ENCODE results near the gene CDH23.

- TF ChIP-seq, protein P1, sequence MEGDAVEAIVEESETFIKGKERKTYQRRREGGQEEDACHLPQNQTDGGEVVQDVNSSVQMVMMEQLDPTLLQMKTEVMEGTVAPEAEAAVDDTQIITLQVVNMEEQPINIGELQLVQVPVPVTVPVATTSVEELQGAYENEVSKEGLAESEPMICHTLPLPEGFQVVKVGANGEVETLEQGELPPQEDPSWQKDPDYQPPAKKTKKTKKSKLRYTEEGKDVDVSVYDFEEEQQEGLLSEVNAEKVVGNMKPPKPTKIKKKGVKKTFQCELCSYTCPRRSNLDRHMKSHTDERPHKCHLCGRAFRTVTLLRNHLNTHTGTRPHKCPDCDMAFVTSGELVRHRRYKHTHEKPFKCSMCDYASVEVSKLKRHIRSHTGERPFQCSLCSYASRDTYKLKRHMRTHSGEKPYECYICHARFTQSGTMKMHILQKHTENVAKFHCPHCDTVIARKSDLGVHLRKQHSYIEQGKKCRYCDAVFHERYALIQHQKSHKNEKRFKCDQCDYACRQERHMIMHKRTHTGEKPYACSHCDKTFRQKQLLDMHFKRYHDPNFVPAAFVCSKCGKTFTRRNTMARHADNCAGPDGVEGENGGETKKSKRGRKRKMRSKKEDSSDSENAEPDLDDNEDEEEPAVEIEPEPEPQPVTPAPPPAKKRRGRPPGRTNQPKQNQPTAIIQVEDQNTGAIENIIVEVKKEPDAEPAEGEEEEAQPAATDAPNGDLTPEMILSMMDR (IDR thresholded peaks at IDR 0.05): no peak
- TF ChIP-seq ZFX (IDR thresholded peaks at IDR 0.05; ENCODE audit: borderline replicate concordance): no peak
Measured at GRCh38 chr10:71825217-71825616, 428.5 kb downstream of the CDH23 start.

Measured in 22Rv1 (cell line).